ENCODE data around the gene SDK1.
"Not testable (repeated sequence)": the region's sequence is repeated elsewhere in the genome, so short reads cannot be mapped to it uniquely, and the experiment has no call there.

The SDK1 gene

DNA sequence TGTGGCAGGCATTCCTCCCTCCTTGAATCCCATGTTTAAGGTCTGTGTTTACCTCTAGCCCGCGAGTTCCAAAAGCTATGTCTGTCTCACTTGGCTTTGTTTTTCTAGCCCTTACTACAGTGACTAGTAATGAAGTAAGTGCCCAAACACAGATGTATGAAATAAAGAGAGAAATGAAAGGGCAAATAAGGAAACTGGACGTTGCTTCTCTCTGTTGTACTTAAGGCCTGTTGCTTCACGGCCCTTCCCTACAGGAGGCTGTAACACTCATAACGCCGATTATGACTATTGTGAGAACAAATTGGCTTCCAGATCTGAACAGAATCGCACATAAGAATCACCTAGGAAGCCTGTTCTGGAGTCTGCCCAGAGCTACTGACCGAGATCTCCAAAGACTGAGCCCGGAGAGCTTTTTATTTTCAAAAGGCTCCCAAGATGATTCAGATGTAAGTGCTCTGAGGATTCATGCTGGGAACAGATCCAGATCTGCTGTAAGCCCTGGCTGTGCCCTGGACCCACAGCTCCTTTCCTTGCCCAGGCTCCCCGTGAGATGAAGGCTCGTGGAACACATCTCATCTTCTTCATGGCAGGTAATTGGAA lies 432.6 kb downstream of the SDK1 start:
- DNase-seq (ENCODE audit: low read depth): no peak

DNA sequence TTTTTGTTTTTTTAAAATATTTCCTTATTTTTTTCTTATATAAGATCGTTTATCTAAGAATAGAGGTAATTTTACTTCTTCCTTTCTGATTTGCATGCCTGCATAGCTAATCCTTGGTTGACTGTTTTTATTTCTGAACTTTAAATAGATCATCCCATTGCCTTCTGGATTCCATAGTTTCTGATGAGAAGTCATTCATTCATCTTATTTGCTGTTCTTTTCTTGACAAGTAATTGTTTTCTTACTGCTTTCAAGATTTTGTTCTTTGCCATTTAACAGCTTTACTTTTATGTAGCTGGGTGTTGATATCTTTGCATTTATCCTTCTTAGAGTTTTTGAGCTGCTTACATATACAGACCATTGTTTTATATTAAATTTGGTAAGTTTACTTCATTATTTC lies 437.9 kb downstream of the SDK1 start:
- DNase-seq (ENCODE audit: low read depth): no peak

DNA sequence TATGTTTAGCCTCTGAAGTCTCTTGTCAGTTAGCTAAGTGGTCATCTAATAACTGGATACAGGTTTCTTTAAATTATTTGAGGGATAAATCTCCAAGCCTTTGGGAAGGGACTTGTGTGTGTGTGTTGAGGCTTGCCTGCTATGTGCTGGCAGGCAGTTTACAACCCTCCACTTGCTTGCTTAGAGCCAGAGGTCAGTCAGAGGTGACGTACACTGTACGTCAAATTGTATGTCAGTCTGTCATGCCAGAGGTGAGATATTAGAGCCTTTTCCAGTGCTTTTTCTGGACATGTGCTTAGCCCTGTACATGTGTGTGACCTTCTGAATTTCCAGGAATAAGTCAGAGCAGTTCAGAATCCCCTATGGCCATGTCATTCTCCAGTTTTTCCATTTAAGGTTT lies 438.9 kb downstream of the SDK1 start:
- DNase-seq (ENCODE audit: low read depth): no peak

DNA sequence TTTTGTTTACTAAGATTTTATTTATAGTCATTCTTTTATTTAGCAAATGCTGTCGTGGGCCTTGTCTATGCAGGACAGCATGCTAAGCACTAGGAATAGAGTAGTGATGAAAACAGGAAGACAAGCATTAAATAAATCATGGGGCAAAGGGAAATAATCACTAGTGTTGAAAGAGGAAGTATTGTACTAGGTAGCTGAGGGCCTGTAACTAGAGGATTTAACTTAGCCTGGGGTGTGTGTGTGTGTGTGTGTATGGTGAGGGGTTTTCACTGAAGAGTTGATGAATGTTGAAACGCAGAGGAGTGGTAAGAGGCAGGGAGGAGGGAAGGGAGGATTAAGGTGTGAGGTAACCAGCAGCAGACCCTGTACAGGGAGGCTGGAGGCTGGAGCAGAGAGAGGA lies 446.4 kb downstream of the SDK1 start:
- DNase-seq (ENCODE audit: low read depth): no peak

DNA sequence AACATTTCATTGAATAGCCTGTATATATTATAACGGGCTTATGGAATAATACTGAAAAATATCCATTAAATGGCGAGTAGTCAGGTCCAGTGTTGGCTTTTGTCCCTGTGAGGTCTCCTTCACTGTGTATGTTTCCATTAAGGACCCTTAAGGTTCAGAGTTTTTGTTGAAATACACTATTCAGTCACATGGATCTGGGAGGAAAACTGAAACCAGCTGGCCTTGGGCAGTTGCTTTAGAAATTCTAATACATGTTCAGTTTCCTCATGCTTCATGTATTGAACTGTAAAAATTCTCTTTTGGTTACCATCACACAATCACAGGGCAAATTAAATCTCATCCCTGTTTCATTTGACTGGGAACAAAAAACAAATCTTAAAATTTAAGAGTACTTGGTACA lies 447.3 kb downstream of the SDK1 start:
- DNase-seq (ENCODE audit: low read depth): no peak

DNA sequence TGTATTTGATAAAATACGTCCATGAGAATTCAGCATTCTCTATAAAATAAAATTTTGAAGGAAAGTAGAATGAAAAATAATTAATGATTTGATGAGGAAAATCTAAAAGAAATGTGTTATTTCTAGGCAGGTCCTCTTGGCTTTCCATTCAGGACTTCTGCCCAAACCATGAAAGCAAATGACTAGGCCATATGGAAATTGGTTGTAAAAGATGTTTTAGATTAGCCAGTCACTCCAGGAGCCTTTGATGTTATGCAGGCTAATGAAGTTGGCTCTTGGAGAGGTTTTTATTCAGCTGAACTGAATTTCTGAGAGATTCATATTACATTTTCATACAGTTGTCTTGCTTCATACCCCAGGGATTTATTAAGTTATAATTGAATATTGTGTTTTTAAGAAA lies 452.8 kb downstream of the SDK1 start:
- no peak for DNase-seq (ENCODE audit: low read depth)

DNA sequence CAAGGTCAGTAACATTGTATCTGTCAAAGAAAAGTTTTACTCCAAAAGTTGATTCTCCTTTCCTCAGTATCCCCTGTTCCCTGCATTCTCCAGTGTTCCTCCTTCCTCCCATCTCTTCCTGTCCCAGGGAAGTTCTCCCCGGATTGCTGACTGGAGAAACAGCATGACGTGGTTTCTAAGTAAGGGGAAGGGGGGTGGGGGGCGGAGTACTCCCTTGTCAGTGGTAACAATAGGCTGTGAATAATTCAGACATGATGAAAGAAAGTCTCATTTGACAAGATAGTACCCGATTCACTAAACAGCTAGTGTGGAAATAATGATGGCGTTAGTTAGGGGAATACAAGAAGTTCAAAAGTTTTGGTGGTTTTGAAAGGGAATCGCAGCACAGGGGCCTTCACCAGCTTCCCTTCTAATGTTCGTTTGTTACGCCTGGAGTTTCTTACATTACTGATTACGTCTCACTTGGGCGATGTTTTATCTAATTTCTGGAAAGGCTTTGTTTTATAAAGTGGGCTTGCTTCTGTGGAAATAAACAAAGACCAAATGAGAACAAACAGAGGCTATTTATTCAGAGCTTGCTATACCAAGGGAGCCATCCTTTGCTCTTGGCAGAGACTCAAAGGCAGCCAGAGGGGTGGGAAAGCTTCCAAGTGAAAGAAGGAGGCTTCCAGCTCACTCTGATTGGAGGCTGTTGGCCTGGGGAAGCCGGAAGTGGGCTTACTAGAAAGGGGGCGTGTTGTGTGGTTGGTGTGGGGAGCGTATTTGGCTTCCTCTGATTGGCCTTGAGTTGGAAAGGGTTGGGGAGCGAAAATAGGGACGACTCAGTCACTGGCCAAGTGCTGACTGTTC lies 453.7 kb downstream of the SDK1 start:
- DNase-seq (ENCODE audit: low read depth): no peak

DNA sequence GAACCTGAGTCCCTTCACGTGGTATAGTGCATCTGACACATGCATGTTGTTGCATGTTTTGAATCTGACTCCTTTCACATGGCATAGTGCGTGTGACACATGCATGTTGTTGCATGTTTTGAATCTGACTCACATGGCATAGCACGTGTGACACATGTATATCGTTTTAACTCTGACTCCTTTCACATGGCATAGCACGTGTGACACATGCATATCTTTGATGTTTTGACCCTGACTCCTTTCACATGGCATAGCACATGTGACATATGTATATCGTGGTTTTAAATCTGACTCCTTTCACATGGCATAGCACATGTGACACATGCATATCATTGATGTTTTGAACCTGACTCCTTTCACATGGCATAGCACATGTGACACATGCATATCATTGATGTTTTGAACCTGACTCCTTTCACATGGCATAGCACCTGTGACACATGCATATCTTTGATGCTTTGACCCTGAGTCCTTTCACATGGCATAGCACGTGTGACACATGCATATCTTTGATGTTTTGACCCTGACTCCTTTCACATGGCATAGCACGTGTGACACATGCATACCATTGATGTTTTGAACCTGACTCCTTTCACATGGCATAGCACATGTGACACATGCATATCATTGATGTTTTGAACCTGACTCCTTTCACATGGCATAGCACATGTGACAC lies 454.9 kb downstream of the SDK1 start:
- DNase-seq (ENCODE audit: low read depth): not testable (repeated sequence)

DNA sequence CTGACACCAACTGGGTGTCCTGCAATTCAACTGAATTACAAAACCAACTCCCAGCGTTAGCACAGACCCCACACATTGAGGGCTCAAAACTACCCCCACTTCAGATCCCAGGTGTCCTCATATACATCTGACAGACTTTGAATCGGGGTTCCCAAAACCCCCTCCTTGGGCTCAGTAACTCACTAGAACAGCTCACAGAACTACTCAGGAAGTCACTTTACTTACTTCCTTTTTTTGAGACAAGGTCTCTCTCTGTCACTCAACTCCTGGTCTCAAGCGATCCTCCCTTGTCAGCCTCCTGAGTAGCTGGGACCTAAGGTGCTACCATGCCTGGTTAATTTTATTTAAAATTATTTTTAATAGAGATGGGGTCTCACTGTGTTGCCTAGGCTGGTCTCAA lies 456.0 kb downstream of the SDK1 start:
- no peak for DNase-seq (ENCODE audit: low read depth)

DNA sequence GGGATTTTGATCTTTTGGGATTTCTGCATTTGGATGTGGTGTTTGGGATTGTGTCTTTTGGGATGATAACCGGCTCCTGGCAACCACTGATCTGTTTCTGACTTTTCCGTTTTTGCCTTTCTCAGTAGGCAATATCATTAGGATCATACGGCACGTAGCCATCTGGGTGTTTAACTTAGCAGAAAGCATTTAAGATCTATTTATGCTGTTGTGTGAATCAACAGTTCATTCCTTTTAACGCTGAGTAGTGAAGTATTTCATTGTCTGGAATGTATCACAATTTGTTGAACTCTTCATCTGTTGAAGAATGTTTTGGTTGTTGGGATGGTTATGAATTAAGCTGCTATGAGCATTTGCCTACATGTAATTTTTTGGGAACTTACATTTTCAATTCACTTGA lies 459.6 kb downstream of the SDK1 start:
- no peak for DNase-seq (ENCODE audit: low read depth)

DNA sequence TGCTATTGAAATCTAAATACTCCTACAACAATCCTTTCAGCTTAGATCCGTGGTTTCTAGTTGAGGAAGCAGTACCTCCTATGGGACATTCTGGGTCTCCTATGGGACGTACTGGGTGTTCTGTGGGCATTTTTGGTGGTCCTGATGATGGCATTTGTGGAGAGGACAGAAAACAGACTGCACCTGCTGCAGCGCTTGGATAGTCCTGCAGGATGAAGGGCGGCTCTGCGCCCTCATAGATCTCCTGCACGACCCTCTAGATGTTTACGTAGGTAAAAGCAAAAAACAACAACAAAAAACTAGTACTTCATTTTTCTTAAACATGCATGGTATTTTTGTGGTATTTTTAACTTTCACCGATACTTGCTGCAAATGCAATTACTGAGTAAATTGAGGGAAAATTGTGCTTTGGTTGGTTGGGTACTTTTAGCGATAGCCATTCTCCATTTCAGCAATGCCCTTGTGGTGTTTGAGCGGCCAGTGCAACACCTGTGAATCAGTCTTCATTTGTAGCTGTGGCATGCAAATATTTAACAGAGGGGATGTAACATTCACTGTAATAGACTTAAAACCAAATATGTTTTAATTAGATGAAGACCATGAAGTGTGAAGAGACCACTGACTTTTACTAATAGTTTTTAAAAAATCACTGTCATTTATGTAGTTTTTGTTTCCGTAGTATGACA lies 461.2 kb downstream of the SDK1 start:
- DNase-seq (ENCODE audit: low read depth): no peak

DNA sequence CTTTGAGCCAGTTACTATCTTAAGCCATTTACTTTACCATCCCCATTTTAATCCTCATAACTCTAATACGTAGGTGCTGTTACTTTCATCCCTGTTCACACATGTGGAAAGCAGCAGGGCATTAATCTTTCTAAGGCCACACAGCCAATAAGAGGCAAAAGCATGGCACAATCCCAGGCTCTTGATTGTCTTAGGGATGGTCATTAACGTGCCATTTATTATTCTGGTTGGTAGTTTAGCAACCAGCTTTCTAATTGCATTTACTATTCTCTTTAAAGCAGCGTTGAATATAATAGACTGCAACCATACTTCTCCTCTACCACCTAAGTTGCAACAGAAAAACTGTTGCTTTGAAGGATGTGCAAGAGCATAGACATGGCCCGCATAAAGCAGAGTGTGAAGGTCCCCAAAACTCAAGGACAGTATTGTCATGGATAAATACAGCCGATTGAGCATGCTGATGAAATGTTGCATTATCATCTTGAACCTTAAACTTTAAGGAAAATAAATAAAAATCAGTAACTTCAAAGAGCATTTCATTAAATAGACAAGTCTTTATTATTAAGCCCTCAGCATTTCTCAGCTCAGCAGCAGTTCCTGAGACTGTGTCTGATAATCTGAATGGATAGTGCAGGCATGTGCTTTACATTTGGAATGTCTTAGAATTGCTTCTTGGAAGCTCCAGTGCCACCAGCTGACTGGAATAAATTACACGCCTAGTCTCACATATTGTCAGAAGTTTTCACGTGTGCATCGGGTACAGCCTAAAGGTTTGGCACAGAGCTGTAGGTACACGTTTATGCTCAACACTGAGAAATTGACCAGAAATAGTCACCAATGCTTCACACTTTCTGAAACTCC lies 467.1 kb downstream of the SDK1 start:
- no peak for DNase-seq (ENCODE audit: low read depth)

DNA sequence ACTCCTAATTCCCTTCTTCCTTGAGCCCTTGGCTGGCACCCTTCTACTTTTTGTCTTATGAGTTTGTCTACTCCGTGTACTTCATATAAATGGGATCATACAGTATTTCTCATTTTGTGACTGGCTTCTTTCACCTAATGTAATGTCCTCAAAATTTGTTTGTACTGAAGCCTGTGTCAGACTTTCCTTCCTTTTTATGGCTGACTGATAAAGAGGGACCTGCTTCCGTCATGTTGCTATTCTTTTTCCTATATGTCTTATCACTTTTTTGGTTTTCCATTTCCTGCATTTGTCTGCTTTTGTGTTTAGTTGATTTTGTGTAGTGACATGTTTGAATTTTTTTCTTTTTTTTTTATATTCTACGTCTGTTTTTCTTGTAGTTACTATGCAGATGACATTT lies 470.9 kb downstream of the SDK1 start:
- DNase-seq (ENCODE audit: low read depth): no peak

DNA sequence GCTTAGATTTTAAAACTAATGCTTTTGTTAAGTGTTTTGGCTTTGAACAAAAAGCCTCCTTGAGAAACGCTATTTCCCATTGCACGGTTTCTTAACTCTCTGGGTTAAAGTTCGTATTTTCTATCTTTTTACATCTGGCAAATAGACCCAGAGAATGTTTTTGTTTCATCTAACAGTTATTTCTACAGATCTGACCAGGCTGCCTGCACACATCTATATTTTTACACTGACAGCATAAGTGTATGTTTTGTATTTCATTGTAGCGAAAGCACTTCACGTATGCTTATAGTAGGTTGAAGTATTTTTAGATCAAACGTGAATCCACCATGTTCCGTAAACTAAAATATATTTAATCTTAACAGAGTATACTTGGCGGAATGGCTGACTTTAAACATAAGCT lies 477.3 kb downstream of the SDK1 start:
- no peak for DNase-seq (ENCODE audit: low read depth)

DNA sequence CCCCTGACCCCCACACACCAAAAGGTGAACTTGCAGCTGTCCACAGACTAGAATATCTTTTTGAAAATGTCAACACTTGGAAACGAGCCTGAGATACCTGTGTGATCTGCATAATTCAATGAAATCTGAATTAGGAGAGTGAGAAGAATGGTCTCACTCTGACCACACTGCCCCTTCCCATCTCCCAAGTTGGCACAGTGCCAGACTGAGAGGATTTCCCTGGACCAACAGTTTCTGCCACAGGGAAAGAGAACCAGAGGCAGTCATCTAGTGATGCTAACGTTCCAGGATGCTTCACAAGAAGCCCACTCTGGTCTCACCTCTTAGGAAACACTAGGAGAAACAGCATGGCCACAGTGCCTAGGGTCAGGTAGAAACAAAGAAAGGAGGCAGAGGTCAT lies 479.0 kb downstream of the SDK1 start:
- DNase-seq (ENCODE audit: low read depth): no peak

DNA sequence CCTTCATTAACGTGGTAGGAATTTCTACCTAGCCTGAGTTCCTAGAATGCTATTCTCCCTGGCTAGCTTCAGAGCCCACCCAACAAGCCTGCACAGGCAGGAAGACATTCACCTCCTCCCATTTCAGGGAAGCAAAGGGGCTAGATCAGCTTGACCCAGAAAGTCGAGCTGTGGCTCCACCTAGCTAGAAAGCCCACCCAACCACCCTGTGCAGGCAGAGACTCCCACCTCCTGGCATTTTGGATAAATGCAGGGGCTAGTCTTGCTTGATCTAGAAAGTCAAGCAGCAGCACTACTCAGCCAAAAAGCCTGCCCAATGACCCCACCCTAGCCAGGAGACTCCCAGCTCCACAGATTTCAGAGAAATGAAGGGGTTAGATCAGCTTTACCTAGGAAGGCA lies 479.5 kb downstream of the SDK1 start:
- no peak for DNase-seq (ENCODE audit: low read depth)

DNA sequence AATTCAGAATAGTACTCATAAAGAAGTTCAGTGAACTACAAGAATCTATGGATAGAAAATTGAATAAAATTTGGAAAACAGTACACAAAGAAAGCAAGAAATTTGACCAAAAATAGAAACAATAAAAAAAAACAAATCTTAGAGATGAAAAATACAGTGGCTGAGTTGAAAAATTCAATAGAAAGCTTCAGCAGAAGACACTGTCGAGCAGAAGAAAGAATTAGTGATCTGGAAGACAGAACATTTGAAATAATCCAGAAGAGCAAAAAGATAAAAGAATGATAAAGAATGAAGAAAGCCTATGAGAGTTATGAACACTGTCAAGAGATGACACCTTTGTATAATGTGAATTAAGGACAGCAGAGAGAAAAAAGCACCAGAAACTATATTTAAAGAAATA lies 480.6 kb downstream of the SDK1 start:
- DNase-seq (ENCODE audit: low read depth): no peak

DNA sequence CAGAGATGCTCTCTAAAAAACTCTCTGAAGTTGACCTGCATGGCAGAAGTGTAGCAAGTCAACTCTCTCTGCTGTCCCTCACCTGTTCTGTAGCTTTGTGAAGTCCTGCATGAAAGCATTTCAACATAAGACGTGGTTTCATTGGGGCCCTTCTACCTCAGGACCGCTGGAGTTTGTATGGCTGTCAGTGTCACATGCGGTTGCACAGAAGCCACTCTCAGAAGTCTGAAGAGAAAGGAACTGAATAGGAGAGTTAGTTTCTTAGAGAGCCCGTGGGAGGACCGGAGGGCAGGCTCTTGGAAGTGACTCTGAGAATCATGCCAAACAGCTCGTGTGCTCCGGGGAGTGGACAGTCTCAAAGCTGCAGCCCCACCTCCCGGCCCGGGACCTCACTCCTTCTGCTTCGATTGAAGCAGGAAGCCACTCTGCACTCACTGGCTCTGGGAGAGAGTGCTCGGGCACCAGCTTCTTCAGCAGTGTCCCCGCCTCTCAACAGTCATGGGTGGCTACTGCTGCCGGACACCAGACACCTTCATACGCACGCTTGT lies 486.7 kb downstream of the SDK1 start:
- DNase-seq (ENCODE audit: low read depth): no peak

DNA sequence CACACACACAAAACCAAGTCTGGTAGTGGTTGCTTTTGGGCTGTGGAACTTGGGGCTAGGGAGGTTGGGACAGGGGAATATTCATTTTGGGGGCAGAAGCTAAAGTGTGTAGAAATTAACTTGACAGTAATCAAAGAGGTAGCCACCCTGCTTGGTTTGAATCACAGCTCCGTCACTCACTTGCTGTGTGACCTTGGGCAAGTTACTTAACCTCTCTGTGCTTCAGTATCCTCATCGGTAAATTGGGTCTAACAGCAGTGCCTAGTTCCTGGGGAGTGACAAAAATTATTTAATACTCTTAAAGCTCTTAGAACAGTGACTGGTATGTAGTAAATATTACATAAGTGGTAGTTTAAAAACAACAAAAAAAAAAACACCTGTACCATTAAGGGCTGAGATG lies 489.8 kb downstream of the SDK1 start:
- no peak for DNase-seq (ENCODE audit: low read depth)

DNA sequence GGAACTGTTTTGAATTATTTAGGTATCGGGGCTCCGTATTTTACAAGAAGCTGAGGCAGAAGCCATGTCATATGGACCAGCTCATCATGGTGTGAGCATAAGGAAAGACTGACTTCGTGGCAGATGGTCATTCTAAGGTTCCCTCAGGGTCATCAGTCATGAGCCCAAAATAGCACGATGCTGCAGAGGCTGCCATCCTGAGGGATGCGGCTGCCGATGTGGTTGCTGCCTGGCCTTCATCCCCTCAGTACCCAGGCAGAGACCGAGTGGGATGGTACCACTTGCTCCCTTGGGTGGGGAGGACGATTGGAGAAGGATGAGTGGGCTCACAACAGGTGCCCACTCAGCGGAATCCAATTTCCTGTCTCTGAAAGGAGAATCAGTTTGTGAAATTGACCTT lies 490.3 kb downstream of the SDK1 start:
- no peak for DNase-seq (ENCODE audit: low read depth)

DNA sequence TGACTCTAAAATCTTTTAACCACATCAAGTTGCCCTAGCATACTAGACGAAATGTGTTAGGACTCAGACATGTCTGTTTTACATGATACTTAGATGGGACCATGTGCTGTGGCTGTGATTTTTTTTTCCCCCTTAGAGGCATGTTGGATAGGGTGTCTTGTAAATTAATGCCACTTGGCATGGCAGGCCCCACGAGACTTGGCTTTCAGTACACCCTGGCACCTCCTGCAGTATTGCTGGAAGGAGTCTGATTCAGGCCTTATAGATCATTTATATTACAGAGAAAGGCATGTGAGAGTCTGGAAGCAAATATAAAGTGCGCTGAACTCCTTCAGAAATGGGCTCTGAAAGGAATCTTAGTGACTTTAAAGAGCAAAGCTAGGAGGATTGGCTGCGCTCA lies 494.1 kb downstream of the SDK1 start:
- DNase-seq (ENCODE audit: low read depth): no peak

DNA sequence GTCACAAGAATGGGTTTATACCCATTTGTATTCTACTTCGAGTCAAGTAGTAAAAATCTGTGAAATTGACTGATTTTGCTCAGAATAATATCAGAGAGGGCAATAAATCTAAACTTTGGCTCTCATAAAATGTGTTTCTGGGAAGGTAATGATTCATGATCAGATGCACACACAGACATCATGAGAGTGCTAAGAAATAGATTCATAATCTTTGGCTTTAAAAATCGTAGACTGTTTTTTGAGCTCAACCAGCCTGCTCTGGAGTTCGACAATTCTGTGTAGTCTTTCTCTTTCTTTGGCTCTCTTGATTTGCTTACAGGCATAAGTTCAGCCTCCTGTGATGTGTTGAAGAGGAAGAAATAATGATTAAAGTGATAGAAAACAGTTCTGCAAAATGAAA lies 494.7 kb downstream of the SDK1 start:
- no peak for DNase-seq (ENCODE audit: low read depth)

All from stimulated activated CD8-positive, alpha-beta memory T cell treated with anti-CD3 and anti-CD28 coated beads, Interleukin-12 subunit alpha, Interleukin-12 subunit beta, amount 100 ng/mL, for 4 hours (primary cell).